ENCODE results near the gene DEGS2. TPM values are rescaled to one million over a fixed set of nuclear protein-coding genes. Genes with fewer than 3 reads are reported as not detected.

DEGS2 gene
- total RNA-seq, 1 experiment from 2014 or later = 1.6 TPM

DNA sequence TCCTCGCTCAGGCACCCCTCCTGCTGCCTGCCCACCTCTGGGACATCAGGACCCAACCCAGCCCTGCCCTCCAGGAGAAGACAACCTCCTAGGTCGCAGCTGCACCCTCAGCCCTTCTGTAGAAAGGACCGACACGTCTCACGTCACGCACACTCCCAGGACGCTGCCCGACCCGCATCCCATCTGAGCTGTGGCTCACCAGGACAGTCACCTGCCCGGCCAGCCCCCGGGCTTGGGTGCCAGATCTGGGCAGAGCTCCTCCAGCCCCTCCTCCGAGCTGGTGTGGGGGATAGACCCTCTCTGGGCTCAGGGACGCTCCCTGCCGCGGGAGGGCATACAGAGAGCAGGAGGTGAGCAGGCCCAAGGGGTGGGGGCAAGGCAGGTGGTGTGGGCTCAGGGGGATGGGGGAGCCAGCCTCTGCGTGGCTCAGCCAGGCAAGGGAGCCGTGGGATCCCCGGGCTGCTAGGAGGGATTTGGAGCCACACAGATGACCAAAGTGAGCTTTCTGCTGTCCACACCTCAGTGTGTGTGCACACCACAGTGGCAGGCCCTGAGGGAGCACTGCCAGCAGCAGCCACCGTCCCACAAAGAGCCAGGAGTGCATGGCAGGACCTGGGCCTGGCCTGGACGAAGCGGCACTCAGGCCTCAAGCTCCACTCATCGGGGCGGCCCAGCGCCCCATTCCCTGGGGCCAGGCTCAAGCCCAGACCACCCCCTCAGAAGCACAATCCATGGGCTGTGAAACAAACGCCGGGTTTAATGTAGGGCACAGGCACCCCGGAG lies 13.6 kb downstream of the DEGS2 start:
- Mint-ChIP-seq H3K4me1 (peaks cover under 1% of the 10 kb centered on the region; the same call in 1 of the 2 replicates), H3K27me3 (ENCODE audit: low read depth) (no peaks in the 10 kb centered on the region), H3K36me3 (no peaks in the 10 kb centered on the region), H3K4me3 (no peak overlapping the region), H3K9me3 (no peaks in the 10 kb centered on the region), H3K27ac (no peak overlapping the region)
- ChIA-PET CTCF (interaction anchor here (0.7 to 9.5 kb wide), 4 partner anchors 8 to 138 kb away, joined by 3 to 136 read pairs (median 6); partner anchors contain the start of gene DEGS2), POLR2A (no interaction called here)
- ATAC-seq (no peak), DNase-seq (ENCODE audit: low spot score) (no peak)
- no peak for TF ChIP-seq ZBTB21 (CRISPR knock-in tag; IDR thresholded peaks at IDR 0.05; ENCODE audit: borderline replicate concordance)
- TF ChIP-seq RORB (CRISPR knock-in tag; IDR thresholded peaks at IDR 0.05) = no peak
- no peak for TF ChIP-seq MYBL2 (CRISPR knock-in tag; IDR thresholded peaks at IDR 0.05)
- TF ChIP-seq, protein P1, sequence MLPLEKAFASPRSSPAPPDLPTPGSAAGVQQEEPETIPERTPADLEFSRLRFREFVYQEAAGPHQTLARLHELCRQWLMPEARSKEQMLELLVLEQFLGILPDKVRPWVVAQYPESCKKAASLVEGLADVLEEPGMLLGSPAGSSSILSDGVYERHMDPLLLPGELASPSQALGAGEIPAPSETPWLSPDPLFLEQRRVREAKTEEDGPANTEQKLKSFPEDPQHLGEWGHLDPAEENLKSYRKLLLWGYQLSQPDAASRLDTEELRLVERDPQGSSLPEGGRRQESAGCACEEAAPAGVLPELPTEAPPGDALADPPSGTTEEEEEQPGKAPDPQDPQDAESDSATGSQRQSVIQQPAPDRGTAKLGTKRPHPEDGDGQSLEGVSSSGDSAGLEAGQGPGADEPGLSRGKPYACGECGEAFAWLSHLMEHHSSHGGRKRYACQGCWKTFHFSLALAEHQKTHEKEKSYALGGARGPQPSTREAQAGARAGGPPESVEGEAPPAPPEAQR (CRISPR knock-in tag; IDR thresholded peaks at IDR 0.05) = no peak
- TF ChIP-seq, protein P2, sequence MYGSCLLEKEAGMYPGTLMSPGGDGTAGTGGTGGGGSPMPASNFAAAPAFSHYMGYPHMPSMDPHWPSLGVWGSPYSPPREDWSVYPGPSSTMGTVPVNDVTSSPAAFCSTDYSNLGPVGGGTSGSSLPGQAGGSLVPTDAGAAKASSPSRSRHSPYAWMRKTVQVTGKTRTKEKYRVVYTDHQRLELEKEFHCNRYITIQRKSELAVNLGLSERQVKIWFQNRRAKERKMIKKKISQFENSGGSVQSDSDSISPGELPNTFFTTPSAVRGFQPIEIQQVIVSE (CRISPR knock-in tag; IDR thresholded peaks at IDR 0.05; ENCODE audit: borderline replicate concordance) = no peak
- TF ChIP-seq ZNF671 (CRISPR knock-in tag; IDR thresholded peaks at IDR 0.05) = no peak
- no peak for TF ChIP-seq TCF7 (CRISPR knock-in tag; IDR thresholded peaks at IDR 0.05; ENCODE audit: low read depth)
- TF ChIP-seq ETV6 (CRISPR knock-in tag; IDR thresholded peaks at IDR 0.05) = no peak
- no peak for TF ChIP-seq ZNF138 (CRISPR knock-in tag; conservative IDR thresholded peaks at IDR 0.05)
- TF ChIP-seq, protein P3, sequence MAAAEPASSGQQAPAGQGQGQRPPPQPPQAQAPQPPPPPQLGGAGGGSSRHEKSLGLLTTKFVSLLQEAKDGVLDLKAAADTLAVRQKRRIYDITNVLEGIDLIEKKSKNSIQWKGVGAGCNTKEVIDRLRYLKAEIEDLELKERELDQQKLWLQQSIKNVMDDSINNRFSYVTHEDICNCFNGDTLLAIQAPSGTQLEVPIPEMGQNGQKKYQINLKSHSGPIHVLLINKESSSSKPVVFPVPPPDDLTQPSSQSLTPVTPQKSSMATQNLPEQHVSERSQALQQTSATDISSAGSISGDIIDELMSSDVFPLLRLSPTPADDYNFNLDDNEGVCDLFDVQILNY (CRISPR knock-in tag; IDR thresholded peaks at IDR 0.05) = no peak
- TF ChIP-seq, protein P4, sequence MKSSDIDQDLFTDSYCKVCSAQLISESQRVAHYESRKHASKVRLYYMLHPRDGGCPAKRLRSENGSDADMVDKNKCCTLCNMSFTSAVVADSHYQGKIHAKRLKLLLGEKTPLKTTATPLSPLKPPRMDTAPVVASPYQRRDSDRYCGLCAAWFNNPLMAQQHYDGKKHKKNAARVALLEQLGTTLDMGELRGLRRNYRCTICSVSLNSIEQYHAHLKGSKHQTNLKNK (CRISPR knock-in tag; IDR thresholded peaks at IDR 0.05) = no peak

DNA sequence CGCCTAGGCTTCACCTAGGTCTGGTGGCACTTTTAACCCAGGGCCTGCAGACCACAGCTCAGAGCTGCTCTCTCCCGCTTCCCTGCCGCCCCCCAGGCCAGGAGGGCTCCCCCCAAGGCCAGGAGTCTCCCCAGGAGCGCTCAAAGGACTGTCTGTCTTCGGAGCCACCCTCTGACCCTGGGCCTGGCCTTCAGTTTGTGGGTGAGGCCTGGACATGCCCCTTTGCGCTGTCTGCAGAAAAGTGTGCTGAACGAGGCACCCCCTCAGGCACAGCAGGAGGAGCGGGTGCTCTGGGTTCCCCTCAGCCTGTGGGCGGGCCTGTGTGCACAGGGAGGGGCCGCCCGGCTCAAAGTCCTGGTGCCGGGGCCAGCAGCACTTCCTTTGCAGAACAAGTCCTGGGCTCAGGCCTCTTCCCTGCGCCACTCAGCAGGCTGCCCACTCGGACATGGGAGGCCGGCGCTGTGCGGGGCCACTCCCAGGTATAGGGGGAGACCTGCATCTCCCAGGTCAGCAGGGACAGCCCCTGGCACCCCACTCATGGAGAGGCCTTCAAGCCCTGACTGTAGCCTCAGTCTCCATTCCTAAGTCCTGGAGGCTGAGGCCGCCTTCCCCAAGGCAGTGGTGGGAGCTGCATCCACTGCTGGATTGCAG lies 14.3 kb downstream of the DEGS2 start:
- Mint-ChIP-seq H3K36me3 (no peaks in the 10 kb centered on the region), H3K4me3 (no peak overlapping the region), H3K27me3 (ENCODE audit: low read depth) (no peaks in the 10 kb centered on the region), H3K4me1 (peaks cover 8% of the 10 kb centered on the region), H3K27ac (no peak overlapping the region), H3K9me3 (no peaks in the 10 kb centered on the region)
- no peak for ATAC-seq
- ChIA-PET POLR2A (no interaction called here), CTCF (interaction anchor here (9.5 kb wide), 1 partner anchor 8 kb away, joined by 136 read pairs; no protein-coding TSS in a partner anchor)
- TF ChIP-seq TP53 (CRISPR knock-in tag; IDR thresholded peaks at IDR 0.05) = no peak
- no peak for TF ChIP-seq SMAD3 (CRISPR knock-in tag; IDR thresholded peaks at IDR 0.05; ENCODE audit: borderline replicate concordance)
- TF ChIP-seq, protein P5, sequence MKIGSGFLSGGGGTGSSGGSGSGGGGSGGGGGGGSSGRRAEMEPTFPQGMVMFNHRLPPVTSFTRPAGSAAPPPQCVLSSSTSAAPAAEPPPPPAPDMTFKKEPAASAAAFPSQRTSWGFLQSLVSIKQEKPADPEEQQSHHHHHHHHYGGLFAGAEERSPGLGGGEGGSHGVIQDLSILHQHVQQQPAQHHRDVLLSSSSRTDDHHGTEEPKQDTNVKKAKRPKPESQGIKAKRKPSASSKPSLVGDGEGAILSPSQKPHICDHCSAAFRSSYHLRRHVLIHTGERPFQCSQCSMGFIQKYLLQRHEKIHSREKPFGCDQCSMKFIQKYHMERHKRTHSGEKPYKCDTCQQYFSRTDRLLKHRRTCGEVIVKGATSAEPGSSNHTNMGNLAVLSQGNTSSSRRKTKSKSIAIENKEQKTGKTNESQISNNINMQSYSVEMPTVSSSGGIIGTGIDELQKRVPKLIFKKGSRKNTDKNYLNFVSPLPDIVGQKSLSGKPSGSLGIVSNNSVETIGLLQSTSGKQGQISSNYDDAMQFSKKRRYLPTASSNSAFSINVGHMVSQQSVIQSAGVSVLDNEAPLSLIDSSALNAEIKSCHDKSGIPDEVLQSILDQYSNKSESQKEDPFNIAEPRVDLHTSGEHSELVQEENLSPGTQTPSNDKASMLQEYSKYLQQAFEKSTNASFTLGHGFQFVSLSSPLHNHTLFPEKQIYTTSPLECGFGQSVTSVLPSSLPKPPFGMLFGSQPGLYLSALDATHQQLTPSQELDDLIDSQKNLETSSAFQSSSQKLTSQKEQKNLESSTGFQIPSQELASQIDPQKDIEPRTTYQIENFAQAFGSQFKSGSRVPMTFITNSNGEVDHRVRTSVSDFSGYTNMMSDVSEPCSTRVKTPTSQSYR (CRISPR knock-in tag; IDR thresholded peaks at IDR 0.05) = no peak
- peak; percentile 39; the same call in 1 of the 2 replicates for TF ChIP-seq GABPB1 (CRISPR knock-in tag; IDR thresholded peaks at IDR 0.05)
- DNase-seq (ENCODE audit: low spot score) = no peak

Data from WTC11 (cell line).